ENCODE results near the gene EPB41. TPM values are rescaled to one million over a fixed set of nuclear protein-coding genes. Genes with fewer than 3 reads are reported as not detected.

The EPB41 gene
- polyA plus RNA-seq, 2 of the 4 experiments (the other 2 are of a cell fraction) = 4.9 to 12.8 TPM

GRCh38 chr1:28915031-28915895 lies 894 bp downstream of the EPB41 start:
- ATAC-seq (peak; percentile 7 to 27; a peak in 1 of 6 replicates), DNase-seq (ENCODE audit: low read depth in 1 of 2, low spot score in 1 of 2) (peak in 1 of 2 experiments; percentile 30), FAIRE-seq (no peak)
- peak overlapping the region; percentile 75 for H3K4me2 ChIP-seq
- TF ChIP-seq RNF2 (IDR thresholded peaks at IDR 0.05; ENCODE audit: borderline replicate concordance, low read depth) (no peak), SREBF2 (IDR thresholded peaks at IDR 0.05) (no peak), CBX2 (IDR thresholded peaks at IDR 0.05; ENCODE audit: borderline replicate concordance, low read depth) (no peak), SMC3 (IDR thresholded peaks at IDR 0.05) (no peak), NPAS2 (CRISPR knock-in tag; IDR thresholded peaks at IDR 0.05; ENCODE audit: borderline replicate concordance) (no peak), BHLHE40 (IDR thresholded peaks at IDR 0.05; ENCODE audit: low read depth, low read length) (no peak), EHMT2 (IDR thresholded peaks at IDR 0.05; ENCODE audit: low read depth) (no peak), NFE2L2 (conservative IDR thresholded peaks at IDR 0.05; ENCODE audit: low read length) (no peak), MYC (IDR thresholded peaks at IDR 0.05; ENCODE audit: borderline replicate concordance, low read length) (no peak)
- TF ChIP-seq, protein P1, sequence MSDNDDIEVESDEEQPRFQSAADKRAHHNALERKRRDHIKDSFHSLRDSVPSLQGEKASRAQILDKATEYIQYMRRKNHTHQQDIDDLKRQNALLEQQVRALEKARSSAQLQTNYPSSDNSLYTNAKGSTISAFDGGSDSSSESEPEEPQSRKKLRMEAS (IDR thresholded peaks at IDR 0.05) = no peak
- TF ChIP-seq, protein P2, sequence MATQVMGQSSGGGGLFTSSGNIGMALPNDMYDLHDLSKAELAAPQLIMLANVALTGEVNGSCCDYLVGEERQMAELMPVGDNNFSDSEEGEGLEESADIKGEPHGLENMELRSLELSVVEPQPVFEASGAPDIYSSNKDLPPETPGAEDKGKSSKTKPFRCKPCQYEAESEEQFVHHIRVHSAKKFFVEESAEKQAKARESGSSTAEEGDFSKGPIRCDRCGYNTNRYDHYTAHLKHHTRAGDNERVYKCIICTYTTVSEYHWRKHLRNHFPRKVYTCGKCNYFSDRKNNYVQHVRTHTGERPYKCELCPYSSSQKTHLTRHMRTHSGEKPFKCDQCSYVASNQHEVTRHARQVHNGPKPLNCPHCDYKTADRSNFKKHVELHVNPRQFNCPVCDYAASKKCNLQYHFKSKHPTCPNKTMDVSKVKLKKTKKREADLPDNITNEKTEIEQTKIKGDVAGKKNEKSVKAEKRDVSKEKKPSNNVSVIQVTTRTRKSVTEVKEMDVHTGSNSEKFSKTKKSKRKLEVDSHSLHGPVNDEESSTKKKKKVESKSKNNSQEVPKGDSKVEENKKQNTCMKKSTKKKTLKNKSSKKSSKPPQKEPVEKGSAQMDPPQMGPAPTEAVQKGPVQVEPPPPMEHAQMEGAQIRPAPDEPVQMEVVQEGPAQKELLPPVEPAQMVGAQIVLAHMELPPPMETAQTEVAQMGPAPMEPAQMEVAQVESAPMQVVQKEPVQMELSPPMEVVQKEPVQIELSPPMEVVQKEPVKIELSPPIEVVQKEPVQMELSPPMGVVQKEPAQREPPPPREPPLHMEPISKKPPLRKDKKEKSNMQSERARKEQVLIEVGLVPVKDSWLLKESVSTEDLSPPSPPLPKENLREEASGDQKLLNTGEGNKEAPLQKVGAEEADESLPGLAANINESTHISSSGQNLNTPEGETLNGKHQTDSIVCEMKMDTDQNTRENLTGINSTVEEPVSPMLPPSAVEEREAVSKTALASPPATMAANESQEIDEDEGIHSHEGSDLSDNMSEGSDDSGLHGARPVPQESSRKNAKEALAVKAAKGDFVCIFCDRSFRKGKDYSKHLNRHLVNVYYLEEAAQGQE (IDR thresholded peaks at IDR 0.05) = no peak
- peak overlapping the region; percentile 60 for H3K4me3 ChIP-seq
- peak overlapping the region; percentile 53 to 85; a peak in 5 of 6 replicates for H3K27ac ChIP-seq
- no peaks in the 10 kb centered on the region for H3K9me3 ChIP-seq
- CTCF ChIA-PET = interaction anchor here (1.1 to 2.1 kb wide), 4 partner anchors 24 to 119 kb away, joined by 3 to 4 read pairs (median 4); no protein-coding TSS in a partner anchor
- WGBS (ENCODE audit: missing lambda C conversion rate) = 63% methylated on average over 32 of the region's 32 CpGs
- 0 out of 3 replicates have a peak, but pooled peaks cover 5% of the 10 kb centered on the region for H3K4me1 ChIP-seq
- POLR2A ChIA-PET = interaction anchor here (0.7 to 1.8 kb wide), 4 partner anchors 31 to 182 kb away, joined by 3 to 6 read pairs (median 3); no protein-coding TSS in a partner anchor

DNA sequence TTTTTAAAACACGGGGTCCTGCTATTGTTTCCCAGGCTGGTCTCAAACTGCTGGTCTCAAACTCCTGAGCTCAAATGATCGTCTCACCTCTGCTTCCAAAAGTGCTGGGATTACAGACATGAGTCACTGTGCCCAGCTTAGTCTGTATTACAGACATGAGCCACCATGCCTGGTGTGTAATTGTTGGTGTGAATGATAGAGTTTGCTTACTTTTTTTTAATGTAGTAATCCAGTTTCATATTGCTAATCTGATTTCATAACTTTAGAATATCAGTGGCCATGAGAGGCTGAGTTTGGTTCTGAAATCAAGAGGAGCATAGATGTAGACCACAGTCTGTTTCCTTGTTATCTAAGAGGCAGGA lies 3.4 kb downstream of the EPB41 start:
- TF ChIP-seq RAD21 (conservative IDR thresholded peaks at IDR 0.05 in 1 of 2, IDR thresholded peaks at IDR 0.05 in 1 of 2) (no peak), CEBPB (IDR thresholded peaks at IDR 0.05) (no peak), SREBF2 (IDR thresholded peaks at IDR 0.05) (no peak), PHF8 (IDR thresholded peaks at IDR 0.05; ENCODE audit: borderline replicate concordance, low read depth) (no peak), POLR2AphosphoS2 (conservative IDR thresholded peaks at IDR 0.05; ENCODE audit: low read length) (no peak), EP300 (IDR thresholded peaks at IDR 0.05) (no peak), FOSL2 (IDR thresholded peaks at IDR 0.05) (no peak), FOSL2 (CRISPR knock-in tag; IDR thresholded peaks at IDR 0.05) (no peak), NR3C1 (IDR thresholded peaks at IDR 0.05) (no peak), TFCP2L1 (CRISPR knock-in tag; IDR thresholded peaks at IDR 0.05) (no peak), GATA3 (IDR thresholded peaks at IDR 0.05; ENCODE audit: borderline replicate concordance) (no peak), TP53 (CRISPR knock-in tag; IDR thresholded peaks at IDR 0.05) (no peak), HMGXB4 (CRISPR knock-in tag; IDR thresholded peaks at IDR 0.05; ENCODE audit: borderline replicate concordance) (no peak), JUN (IDR thresholded peaks at IDR 0.05) (no peak), HOXA7 (CRISPR knock-in tag; IDR thresholded peaks at IDR 0.05) (no peak), FOSB (CRISPR knock-in tag; IDR thresholded peaks at IDR 0.05) (no peak), ESRRA (IDR thresholded peaks at IDR 0.05; ENCODE audit: borderline replicate concordance, low read length) (no peak)
- TF ChIP-seq, protein P1 (IDR thresholded peaks at IDR 0.05) = no peak
- Histone ChIP-seq H3K9me3 (no peaks in the 10 kb centered on the region), H3K27ac (no peak overlapping the region), H3K4me2 (no peak overlapping the region), H3K4me1 (0 out of 3 replicates have a peak, but pooled peaks cover 5% of the 10 kb centered on the region), H3K4me3 (no peak overlapping the region)
- WGBS (ENCODE audit: missing lambda C conversion rate) = 77% methylated on average over 2 of the region's 2 CpGs
- ChIA-PET POLR2A (no interaction called here), CTCF (no interaction called here)
- no peak for DNase-seq (ENCODE audit: low read depth in 1 of 2, low spot score in 1 of 2)
- no peak for ATAC-seq
- no peak for FAIRE-seq

Measured in A549 (cell line).